ENCODE measurements around the gene ARPC2.

DNA sequence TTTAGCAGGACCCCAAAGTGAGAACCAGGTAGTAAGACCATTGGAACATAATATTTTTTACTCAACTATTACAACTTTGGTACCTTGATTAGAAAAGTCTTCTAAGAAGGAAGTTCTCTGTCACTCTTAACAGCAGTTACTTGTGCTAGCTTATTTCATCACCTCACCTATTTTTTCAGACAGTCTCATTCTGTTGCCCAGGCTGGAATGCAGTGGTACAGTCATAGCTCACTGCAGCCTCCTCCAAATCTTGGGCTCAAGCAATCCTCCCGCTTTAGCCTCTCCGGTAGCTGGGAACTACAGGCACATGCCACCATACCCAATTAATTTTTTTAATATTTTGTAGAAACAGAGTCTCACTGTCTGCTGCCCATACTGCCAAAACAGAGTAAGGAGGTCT lies 18.0 kb downstream of the ARPC2 start:
- no peak for TF ChIP-seq POLR2A (IDR thresholded peaks at IDR 0.05)
- TF ChIP-seq, protein P1, sequence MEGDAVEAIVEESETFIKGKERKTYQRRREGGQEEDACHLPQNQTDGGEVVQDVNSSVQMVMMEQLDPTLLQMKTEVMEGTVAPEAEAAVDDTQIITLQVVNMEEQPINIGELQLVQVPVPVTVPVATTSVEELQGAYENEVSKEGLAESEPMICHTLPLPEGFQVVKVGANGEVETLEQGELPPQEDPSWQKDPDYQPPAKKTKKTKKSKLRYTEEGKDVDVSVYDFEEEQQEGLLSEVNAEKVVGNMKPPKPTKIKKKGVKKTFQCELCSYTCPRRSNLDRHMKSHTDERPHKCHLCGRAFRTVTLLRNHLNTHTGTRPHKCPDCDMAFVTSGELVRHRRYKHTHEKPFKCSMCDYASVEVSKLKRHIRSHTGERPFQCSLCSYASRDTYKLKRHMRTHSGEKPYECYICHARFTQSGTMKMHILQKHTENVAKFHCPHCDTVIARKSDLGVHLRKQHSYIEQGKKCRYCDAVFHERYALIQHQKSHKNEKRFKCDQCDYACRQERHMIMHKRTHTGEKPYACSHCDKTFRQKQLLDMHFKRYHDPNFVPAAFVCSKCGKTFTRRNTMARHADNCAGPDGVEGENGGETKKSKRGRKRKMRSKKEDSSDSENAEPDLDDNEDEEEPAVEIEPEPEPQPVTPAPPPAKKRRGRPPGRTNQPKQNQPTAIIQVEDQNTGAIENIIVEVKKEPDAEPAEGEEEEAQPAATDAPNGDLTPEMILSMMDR (IDR thresholded peaks at IDR 0.05): no peak

Measured in transverse colon (tissue), 3 donors.